Skin epidermis (tissue), 12 donors: ENCODE measurements around the gene TSPAN11.

Experiments
- H3K27ac ChIP-seq, 21 experiments: fragments of 200-600 bp; sonication (generic) in 11 of 21; one replicate each; pipeline ENCODE4 v1.5.0; 2020; ENCODE audit warnings: mild to moderate bottlenecking in 3 of 21, inconsistent platforms in 2 of 21, moderate library complexity in 2 of 21
- H3K4me3 ChIP-seq, 7 experiments: fragments of 200-600 bp; sonication (generic) in 2 of 7; one replicate each; pipeline ENCODE4 v1.5.0; 2020; ENCODE audit warnings: inconsistent platforms in 2 of 7, mild to moderate bottlenecking in 2 of 7, moderate library complexity in 1 of 7

The TSPAN11 gene

DNA sequence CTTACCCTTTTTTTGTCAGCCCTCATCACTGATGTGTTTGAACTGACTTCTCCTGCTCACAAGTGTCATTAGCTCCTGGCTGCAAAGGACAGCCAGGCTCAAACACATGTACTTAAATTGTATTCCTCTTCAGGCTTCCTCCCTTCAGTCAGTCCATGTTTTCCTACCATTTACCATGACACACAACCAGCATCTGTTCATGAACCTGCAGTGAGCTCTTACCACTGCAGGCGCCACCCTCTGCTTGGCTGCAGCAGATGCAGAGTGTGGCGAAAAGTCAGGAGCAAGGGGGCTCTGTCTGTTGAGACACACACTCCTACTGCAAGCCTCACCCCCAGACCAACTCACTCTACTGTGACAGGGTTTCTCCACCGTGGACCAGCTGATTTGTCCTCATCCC, 70.2 kb downstream of the TSPAN11 start:
- H3K4me3 ChIP-seq = no peak overlapping the region
- H3K27ac ChIP-seq = no peak overlapping the region

GRCh38 chr12:30997685-30998440, 71.3 kb downstream of the TSPAN11 start:
- Histone ChIP-seq H3K27ac (no peak overlapping the region), H3K4me3 (no peak overlapping the region)

DNA sequence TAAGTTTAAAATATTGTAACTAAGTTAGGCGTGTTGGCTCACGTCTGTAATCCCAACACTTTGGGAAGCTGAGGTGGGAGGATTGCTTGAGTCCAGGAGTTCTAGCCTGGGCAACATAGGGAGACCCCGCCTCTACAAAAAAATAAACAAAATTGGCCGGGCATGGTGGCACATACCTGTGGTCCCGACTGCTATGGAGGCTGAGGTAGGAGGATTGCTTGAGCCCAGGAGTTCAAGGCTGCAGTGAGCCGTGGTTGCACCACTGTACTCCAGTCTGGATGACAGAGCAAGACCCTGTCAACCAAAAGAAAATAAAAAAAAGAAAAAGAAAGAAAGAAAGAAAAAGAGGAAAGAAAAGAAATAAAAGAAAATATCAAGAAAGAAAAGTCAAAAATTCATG, 72.5 kb downstream of the TSPAN11 start:
- no peak overlapping the region for H3K27ac ChIP-seq

GRCh38 chr12:30999723-31000122, 73.2 kb downstream of the TSPAN11 start:
- Histone ChIP-seq H3K27ac (no peak overlapping the region), H3K4me3 (no peak overlapping the region)

More for the DNA sequence above, 72.5 kb downstream of the TSPAN11 start:
- no peak overlapping the region for H3K4me3 ChIP-seq

DNA sequence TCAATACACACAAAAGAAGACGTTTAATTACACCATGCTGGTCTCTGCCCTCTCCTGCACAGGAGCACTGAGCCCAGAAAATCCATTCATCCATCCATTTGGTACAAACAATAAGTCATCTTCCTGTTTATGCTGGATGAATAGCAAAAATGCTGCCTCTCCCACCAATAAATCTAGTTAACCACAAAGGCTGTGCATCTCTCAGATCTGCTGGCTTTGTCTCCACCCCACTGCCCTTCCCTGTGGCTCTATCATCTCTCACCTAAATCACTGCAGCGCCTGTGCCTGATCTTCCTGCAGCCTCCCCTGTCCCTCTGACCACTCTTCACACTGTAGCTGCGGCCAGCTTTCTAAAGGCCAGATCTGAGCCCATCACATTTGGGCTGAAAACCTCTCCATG, 74.2 kb downstream of the TSPAN11 start:
- H3K27ac ChIP-seq = no peak overlapping the region
- H3K4me3 ChIP-seq = no peak overlapping the region

- H3K27ac ChIP-seq = no peak overlapping the region
- H3K4me3 ChIP-seq = no peak overlapping the region
These were observed 75.2 kb downstream of the TSPAN11 start for GRCh38 chr12:31001581-31002360.

GRCh38 chr12:31002361-31002725, 75.8 kb downstream of the TSPAN11 start:
- no peak overlapping the region for H3K4me3 ChIP-seq
- H3K27ac ChIP-seq = no peak overlapping the region

DNA sequence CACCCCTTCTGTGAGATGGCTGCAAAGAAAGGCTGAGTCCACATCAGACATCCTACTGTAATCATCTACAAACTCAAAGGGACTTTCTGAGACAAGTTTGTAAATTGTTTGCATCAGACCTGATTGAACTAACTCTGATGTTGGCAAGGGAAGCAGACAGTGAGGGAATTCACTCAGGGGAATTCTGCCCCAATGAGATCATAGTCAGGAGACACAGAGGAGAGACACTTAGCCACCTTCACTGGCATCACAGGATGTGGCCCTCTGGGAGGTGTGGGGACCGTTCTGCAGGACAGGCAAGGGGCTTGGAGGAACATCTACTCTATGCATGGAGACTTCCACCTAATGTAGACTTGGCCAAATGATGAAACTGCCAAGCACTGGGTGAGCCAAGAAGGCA, 76.5 kb downstream of the TSPAN11 start:
- no peak overlapping the region for H3K4me3 ChIP-seq
- no peak overlapping the region for H3K27ac ChIP-seq

DNA sequence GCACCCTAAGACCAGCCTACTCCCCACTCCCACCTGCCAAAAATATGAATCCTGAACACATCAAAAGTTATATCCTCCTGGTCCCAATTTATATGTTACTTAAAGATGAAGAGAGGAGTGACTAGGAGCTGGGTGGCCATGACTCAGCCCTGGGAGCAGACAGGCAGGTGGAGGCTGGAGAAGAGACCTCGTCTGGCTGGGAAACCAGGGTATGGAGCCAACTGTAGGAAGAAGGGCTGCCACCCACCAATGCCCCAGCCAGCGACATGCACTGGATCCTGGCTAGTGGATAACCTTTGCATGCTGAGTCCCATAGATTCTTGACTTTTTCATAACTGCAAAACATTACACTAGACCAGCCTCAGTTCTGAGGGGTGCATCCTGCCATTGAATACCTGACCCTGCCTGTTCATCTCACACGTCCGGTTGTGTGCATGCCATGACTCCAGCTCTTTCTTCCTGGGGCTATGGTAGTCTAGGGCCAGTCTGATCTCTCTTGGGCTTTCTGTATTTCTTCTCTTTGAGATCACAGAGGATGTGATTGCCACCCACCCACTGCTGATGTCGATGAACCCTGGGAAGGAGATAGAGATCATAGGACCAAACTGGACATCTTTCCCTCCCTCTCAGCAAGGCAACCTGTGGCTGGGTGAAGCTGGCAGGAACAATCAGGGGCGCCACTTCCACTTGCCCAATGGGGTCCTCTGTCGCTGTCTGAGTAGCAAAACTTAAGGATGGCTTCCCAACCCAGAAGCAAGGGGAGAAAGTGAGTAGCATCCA, 77.5 kb downstream of the TSPAN11 start:
- Histone ChIP-seq H3K4me3 (no peak overlapping the region), H3K27ac (no peak overlapping the region)

GRCh38 chr12:31004666-31005065, 78.1 kb downstream of the TSPAN11 start:
- Histone ChIP-seq H3K27ac (no peak overlapping the region), H3K4me3 (no peak overlapping the region)

GRCh38 chr12:31005256-31005943, 78.9 kb downstream of the TSPAN11 start:
- Histone ChIP-seq H3K4me3 (no peak overlapping the region), H3K27ac (peak overlapping the region in 4 of 21 experiments; percentile 19 to 51 (median 26))

- Histone ChIP-seq H3K27ac (peak overlapping the region in 4 of 21 experiments; percentile 19 to 51 (median 26)), H3K4me3 (no peak overlapping the region)
These were observed 79.4 kb downstream of the TSPAN11 start for GRCh38 chr12:31005944-31006361.

DNA sequence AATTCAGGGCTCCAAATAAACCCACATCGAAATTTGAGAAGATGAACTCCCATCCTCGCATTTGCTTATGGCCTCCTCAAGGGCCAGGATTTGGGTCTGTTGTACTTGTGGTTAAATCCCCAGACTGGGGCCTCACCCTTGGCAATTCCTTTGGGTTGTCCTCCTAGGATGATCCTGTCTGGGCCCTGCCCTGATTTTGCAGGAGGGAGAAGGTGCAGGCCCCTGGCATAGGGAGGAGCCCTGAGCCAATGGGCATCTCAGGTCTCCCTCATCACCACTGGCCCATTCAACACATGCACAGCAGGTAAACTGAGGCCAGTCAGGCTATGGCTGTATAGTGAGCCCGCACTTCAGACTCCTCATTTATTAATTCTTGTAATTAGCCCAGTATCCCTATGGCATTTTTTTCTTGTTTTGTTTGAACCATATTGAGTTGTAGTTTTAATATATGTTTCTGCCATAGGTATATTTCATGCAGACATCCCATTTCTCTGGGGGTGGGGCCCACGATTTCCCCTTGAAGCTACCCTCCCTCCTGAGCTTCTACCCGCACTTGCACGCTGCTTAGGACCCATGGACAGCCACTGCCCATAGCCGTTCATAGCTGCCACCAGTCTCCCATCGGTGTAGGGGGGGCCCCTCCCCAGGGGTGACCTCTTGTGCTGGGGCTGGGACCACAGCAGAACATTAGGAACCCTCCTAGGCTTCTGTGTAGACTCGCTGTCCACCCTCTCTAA, 80.0 kb downstream of the TSPAN11 start:
- Histone ChIP-seq H3K4me3 (no peak overlapping the region), H3K27ac (no peak overlapping the region)

GRCh38 chr12:31007153-31007495, 80.6 kb downstream of the TSPAN11 start:
- Histone ChIP-seq H3K27ac (no peak overlapping the region), H3K4me3 (no peak overlapping the region)

DNA sequence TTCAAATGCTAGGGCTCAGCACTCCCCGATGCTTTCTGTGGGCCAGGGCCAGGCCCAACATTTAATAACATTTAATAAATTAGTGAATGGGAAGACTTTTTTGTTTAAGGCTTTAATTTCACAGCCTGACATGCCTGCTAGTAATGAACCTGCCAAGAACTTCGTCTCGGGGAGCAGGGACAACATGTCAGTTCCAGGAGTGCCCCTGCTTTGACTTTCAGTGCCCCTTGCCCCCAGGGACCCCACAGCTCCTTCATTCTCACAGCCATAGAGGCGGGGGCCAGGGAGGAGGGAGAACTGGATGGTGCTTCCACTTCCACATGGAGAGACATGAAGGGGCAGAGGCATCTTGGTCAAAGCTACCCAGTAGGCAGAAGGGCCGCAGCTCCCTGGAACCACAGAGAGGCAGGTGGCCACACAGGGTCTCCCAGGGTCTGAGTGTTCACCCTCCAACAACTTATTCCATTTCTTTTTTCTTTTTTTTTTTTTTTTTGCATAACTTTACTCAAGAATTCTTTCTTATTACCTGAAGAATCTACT, 81.2 kb downstream of the TSPAN11 start:
- Histone ChIP-seq H3K27ac (no peak overlapping the region), H3K4me3 (no peak overlapping the region)

DNA sequence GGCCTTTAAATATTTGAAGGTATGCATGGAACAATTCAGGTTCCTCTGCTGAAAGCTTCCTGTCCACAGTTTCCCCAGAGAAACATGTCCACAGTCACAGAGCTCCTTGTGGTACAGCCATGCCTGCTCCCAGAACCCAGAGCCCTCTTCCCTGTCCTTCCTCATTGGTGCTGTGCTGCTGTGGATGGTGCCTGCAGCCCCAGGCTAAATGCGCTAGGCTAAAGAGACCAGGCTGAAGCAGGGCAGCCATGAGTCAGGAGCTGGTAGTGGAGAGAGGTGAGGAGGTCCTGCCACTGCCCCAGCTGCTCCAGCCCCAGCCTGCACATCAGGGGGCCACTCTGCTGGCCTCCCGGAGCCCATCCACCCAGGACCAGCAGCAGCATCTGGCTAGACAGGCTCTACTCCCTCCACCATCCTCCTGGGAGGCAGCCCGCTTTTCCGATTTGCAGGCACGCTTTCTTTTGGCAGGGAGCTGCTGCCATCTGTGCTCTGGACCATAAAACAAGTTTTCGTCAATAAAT, 81.8 kb downstream of the TSPAN11 start:
- H3K4me3 ChIP-seq = no peak overlapping the region
- no peak overlapping the region for H3K27ac ChIP-seq

GRCh38 chr12:31008961-31009840, 82.7 kb downstream of the TSPAN11 start:
- no peak overlapping the region for H3K4me3 ChIP-seq
- H3K27ac ChIP-seq = no peak overlapping the region

DNA sequence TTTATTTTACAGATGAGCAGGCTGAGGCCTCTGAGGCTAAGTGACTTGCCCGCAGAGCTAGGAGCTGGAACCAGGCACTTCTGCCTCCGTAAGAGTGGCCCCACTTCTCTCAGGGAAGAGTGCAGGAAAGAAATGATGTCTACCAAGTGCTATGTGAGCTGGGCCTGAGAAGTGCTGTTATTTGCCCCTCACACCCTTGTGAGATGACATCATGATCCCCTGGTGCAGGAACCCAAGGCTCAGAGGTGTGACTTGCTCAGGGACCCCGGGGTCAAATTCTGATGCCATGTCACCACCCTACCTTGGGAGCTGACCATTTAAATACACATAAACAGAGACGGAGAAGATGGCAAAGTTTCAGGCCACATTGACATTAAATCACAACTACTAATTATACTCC, 83.4 kb downstream of the TSPAN11 start:
- no peak overlapping the region for H3K4me3 ChIP-seq
- H3K27ac ChIP-seq = no peak overlapping the region
